T-cell (primary cell): ENCODE measurements around the gene PCDH1. TPM values are rescaled to one million over a fixed set of nuclear protein-coding genes. Genes with fewer than 3 reads are reported as not detected.

Source experiments
- ATAC-seq, 4 experiments: fragments of 200-7000 bp in 3 of 4; fragments of 150-1000 bp in 1 of 4; cut with Tn5 transposase; replicated peaks in 1 of 4; 1 replicate in 3 of 4; 2 replicates in 1 of 4; pipeline ENCODE4 v1.10.0; 2021; ENCODE audit warnings: moderate library complexity in 3 of 4, mild to moderate bottlenecking in 2 of 4, moderate number of reproducible peaks in 1 of 4
- CTCF ChIA-PET, 2 donors: fragments of 300-600 bp; sonication (Branson Sonifier 250); formaldehyde crosslinking; loops; one replicate each; lab custom pipeline; 2022; ENCODE audit warnings: antibody characterized with exemption in 2 of 2; lab: Charles Lee
- POLR2A ChIA-PET, 2 donors: fragments of 300-600 bp; sonication (Branson Sonifier 250); formaldehyde crosslinking; loops; one replicate each; lab custom pipeline; 2022; ENCODE audit warnings: antibody characterized with exemption in 2 of 2; lab: Charles Lee
- DNase-seq, 35 experiments: peaks; one replicate each; pipeline versions ENCODE4 v3.0.0 to v3.0.0-alpha.2; 2013 to 2023
- H3K27ac ChIP-seq: one replicate; pipeline ENCODE4 v1.5.1; 2013; ENCODE audit warnings: low read length
- H3K27me3 ChIP-seq, 2 experiments: replicated peaks in 1 of 2; 1 replicate in 1 of 2; 2 replicates in 1 of 2; pipeline versions ENCODE4 v1.6.1 to v1.7.0; 2013; ENCODE audit warnings: low read length in 1 of 2, mixed read lengths in 1 of 2; ENCODE audit not compliant: control insufficient read depth in 2 of 2, insufficient read depth in 2 of 2; ENCODE audit errors: extremely low read depth in 1 of 2
- H3K36me3 ChIP-seq, 2 donors: 1 replicate in 1 of 2; 2 replicates in 1 of 2; pipeline versions ENCODE4 v1.6.1 to v1.7.0; 2013; ENCODE audit warnings: low read length in 1 of 2; ENCODE audit not compliant: control insufficient read depth in 2 of 2, insufficient read depth in 1 of 2; ENCODE audit errors: extremely low read depth in 1 of 2
- H3K4me1 ChIP-seq, 2 experiments: 1 replicate in 1 of 2; 2 replicates in 1 of 2; pipeline versions ENCODE4 v1.6.1 to v1.7.0; 2013; ENCODE audit warnings: low read length in 2 of 2, mixed read lengths in 1 of 2; ENCODE audit not compliant: insufficient read depth in 2 of 2, control insufficient read depth in 1 of 2; ENCODE audit errors: extremely low read depth in 1 of 2
- H3K4me3 ChIP-seq, 2 donors: 1 replicate in 1 of 2; 2 replicates in 1 of 2; pipeline versions ENCODE4 v1.5.1 to v1.7.0; 2013; ENCODE audit warnings: mild to moderate bottlenecking in 2 of 2, low read length in 1 of 2, moderate library complexity in 1 of 2; ENCODE audit not compliant: control insufficient read depth in 1 of 2; ENCODE audit errors: extremely low read depth in 1 of 2
- H3K9me3 ChIP-seq: 2 replicates; pipeline ENCODE4 v1.7.0; 2013
- H3K27ac Mint-ChIP-seq, 2 donors: one replicate each; pipeline ENCODE4 v1.8.0; 2020 to 2021; ENCODE audit warnings: mild to moderate bottlenecking in 2 of 2, mixed read lengths in 2 of 2
- H3K27me3 Mint-ChIP-seq, 2 donors: one replicate each; pipeline ENCODE4 v1.8.0; 2021 to 2022; ENCODE audit warnings: mixed read lengths in 2 of 2
- H3K36me3 Mint-ChIP-seq: one replicate; pipeline ENCODE4 v1.8.0; 2021; ENCODE audit warnings: mixed read lengths
- H3K4me1 Mint-ChIP-seq, 3 donors: one replicate each; pipeline ENCODE4 v1.8.0; 2020 to 2022; ENCODE audit warnings: mixed read lengths in 3 of 3, mild to moderate bottlenecking in 1 of 3
- H3K4me3 Mint-ChIP-seq, 3 donors: one replicate each; pipeline ENCODE4 v1.8.0; 2020 to 2022; ENCODE audit warnings: mild to moderate bottlenecking in 3 of 3, mixed read lengths in 3 of 3, moderate library complexity in 3 of 3
- H3K9me3 Mint-ChIP-seq, 3 donors: one replicate each; pipeline ENCODE4 v1.8.0; 2020 to 2022; ENCODE audit warnings: mixed read lengths in 3 of 3
- WGBS: methylation state at CpG from one replicate; pipeline ENCODE4 v1.1.5; 2013; ENCODE audit warnings: missing lambda C conversion rate; ENCODE audit not compliant: insufficient coverage; 5-methylcytosine and 5-hydroxymethylcytosine counted together
- total RNA-seq, 35 experiments: library from RNA in 6 of 35; stranded (reverse) in 6 of 35; fragments of 120-200 nt in 1 of 35; gene quantifications; one replicate each; pipeline versions ENCODE4 v1.2.1 to v1.2.4 and lab custom pipeline; 2013 to 2026

The PCDH1 gene
- total RNA-seq, 5 donors from 2014 or later (not counting 1 experiment from before 2014, with no cell fraction given) = 0.23 to 3.0 (median 0.82) TPM

DNA sequence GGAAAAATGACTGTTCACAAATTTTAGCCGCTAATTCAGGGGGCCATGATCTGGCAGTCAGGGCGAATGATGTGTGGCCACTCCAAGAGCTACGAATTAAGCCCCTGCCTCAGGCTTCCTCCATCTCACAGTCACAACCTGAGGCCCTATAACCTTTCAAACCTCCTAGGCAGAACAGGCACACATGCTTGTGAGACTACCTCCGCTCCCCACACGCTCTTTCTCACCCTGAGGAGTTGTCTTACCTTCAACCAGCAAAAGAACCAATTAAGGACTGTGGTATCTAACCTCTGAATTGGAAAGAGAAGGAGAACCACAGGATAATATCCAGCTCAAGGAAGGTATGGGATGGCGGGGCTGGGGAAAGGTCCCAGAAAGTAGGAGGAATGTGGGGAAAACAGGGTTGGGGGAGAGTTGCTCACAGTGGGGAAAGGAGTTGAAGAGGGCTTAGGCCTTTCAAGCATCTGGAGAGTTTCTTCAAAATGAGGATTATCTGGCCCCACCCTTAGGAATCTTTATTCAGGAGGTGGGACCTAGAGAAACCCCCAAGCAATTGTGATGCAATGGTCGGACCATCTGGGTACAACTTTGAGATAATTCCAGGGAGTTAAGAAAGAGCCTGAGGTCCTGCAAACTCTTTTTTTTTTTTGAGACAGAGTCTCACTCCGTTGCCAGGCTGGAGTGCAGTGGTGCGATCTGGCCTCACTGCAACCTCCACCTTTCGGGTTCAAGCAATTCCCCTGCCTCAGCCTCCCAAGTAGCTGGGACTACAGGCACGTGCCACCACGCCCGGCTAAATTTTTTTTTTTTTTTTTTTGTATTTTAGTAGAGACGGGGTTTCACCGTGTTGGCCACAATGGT lies 5.5 kb downstream of the PCDH1 start:
- H3K36me3 ChIP-seq = no peaks in the 10 kb centered on the region
- H3K4me1 Mint-ChIP-seq = peaks cover 10 to 19% (median 16%) of the 10 kb centered on the region in 3 donors
- 77% methylated on average over 5 of the region's 15 CpGs for WGBS
- H3K36me3 Mint-ChIP-seq = no peaks in the 10 kb centered on the region
- peaks cover 14 to 67% of the 10 kb centered on the region in 2 experiments for H3K27me3 ChIP-seq
- ChIA-PET CTCF (interaction anchor here in 1 of 2 donors (0.7 kb wide), 1 partner anchor 8 kb away, joined by 4 read pairs; no protein-coding TSS in a partner anchor), POLR2A (no interaction called here)
- no peaks in the 10 kb centered on the region for H3K9me3 ChIP-seq
- no peaks in the 10 kb centered on the region for H3K9me3 Mint-ChIP-seq
- H3K4me1 ChIP-seq = peaks cover 3 to 25% of the 10 kb centered on the region in 2 experiments
- ATAC-seq = no peak
- no peak overlapping the region for H3K27ac Mint-ChIP-seq
- H3K27me3 Mint-ChIP-seq = peaks cover 62% of the 10 kb centered on the region in 2 donors
- H3K27ac ChIP-seq = no peak overlapping the region
- no peak overlapping the region for H3K4me3 Mint-ChIP-seq
- no peak for DNase-seq
- no peak overlapping the region for H3K4me3 ChIP-seq

GRCh38 chr5:141871870-141872269 lies 6.3 kb downstream of the PCDH1 start:
- H3K4me1 ChIP-seq = peaks cover 0 to 16% of the 10 kb centered on the region in 2 experiments
- no peaks in the 10 kb centered on the region for H3K36me3 Mint-ChIP-seq
- no peak overlapping the region for H3K4me3 ChIP-seq
- H3K36me3 ChIP-seq = no peaks in the 10 kb centered on the region
- no peak overlapping the region for H3K27ac Mint-ChIP-seq
- no peaks in the 10 kb centered on the region for H3K9me3 Mint-ChIP-seq
- H3K27me3 ChIP-seq = peaks cover 10 to 61% of the 10 kb centered on the region in 2 experiments
- ATAC-seq (no peak), DNase-seq (no peak)
- ChIA-PET POLR2A (no interaction called here), CTCF (no interaction called here)
- no peak overlapping the region for H3K27ac ChIP-seq
- peaks cover 3 to 11% (median 8%) of the 10 kb centered on the region in 3 donors for H3K4me1 Mint-ChIP-seq
- H3K27me3 Mint-ChIP-seq = peaks cover 53 to 56% of the 10 kb centered on the region in 2 donors
- no peak overlapping the region for H3K4me3 Mint-ChIP-seq
- H3K9me3 ChIP-seq = no peaks in the 10 kb centered on the region
- WGBS = no CpG with 5 or more reads among the region's 4 CpGs

DNA sequence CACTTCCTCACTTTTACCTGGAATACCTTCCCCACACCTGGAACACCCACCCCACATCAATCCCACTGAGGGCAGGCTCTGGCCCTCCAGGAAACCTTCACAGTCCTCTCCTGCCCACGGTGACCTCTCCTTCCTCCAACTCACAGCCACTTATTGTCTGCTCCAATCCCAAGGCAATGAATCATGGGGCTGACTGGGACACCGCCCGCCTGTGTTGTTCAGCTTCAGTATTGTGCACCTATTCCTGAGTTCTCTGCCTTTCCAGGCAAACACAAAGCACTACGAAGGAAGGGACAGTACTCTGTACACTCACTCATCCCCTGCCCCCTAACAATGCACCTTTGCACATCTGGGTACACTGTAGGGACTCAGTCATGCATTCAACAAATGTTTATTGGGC lies 7.3 kb downstream of the PCDH1 start:
- peaks cover 51 to 55% of the 10 kb centered on the region in 2 donors for H3K27me3 Mint-ChIP-seq
- Histone ChIP-seq H3K4me3 (no peak overlapping the region), H3K4me1 (peaks cover 0 to 6% of the 10 kb centered on the region in 2 experiments), H3K36me3 (no peaks in the 10 kb centered on the region), H3K27me3 (peaks cover 10 to 51% of the 10 kb centered on the region in 2 experiments), H3K27ac (no peak overlapping the region), H3K9me3 (no peaks in the 10 kb centered on the region)
- peak overlapping the region in 1 of 2 donors; percentile 9 for H3K27ac Mint-ChIP-seq
- H3K4me3 Mint-ChIP-seq = no peak overlapping the region
- CTCF ChIA-PET = no interaction called here
- WGBS = 51% methylated on average over 4 of the region's 4 CpGs
- H3K9me3 Mint-ChIP-seq = no peaks in the 10 kb centered on the region
- H3K4me1 Mint-ChIP-seq = peaks cover 0 to 8% (median 5%) of the 10 kb centered on the region in 3 donors
- POLR2A ChIA-PET = no interaction called here
- H3K36me3 Mint-ChIP-seq = no peaks in the 10 kb centered on the region
- no peak for DNase-seq
- ATAC-seq = no peak

DNA sequence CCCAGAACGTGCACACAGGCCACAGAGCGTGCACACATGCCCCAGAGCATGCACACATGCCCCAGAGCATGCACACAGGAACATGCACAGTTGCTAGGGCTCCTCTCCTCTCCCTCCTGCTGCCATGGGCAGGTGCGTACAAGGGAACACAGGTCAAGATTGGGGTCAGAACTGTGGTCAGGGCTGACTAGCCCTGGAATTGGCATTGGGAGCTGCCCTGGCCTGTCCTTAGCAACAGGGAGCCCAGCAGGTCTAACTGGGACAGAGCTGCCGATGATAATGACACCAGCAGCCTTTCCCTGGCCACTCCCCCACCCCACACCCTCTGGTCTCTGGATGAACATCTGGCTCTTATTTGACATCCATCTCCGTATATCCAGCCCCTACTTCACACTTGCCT lies 8.0 kb downstream of the PCDH1 start:
- H3K4me1 Mint-ChIP-seq = peaks cover 0 to 2% (median 0%) of the 10 kb centered on the region in 3 donors
- WGBS = 54% methylated on average over 4 of the region's 5 CpGs
- Histone ChIP-seq H3K27ac (no peak overlapping the region), H3K36me3 (no peaks in the 10 kb centered on the region), H3K27me3 (peaks cover 10 to 45% of the 10 kb centered on the region in 2 experiments), H3K9me3 (no peaks in the 10 kb centered on the region), H3K4me1 (no peaks in the 10 kb centered on the region), H3K4me3 (no peak overlapping the region)
- DNase-seq (no peak), ATAC-seq (no peak)
- peaks cover 44 to 49% of the 10 kb centered on the region in 2 donors for H3K27me3 Mint-ChIP-seq
- POLR2A ChIA-PET = no interaction called here
- no peak overlapping the region for H3K4me3 Mint-ChIP-seq
- H3K27ac Mint-ChIP-seq = no peak overlapping the region
- H3K9me3 Mint-ChIP-seq = no peaks in the 10 kb centered on the region
- CTCF ChIA-PET = interaction anchor here in 1 of 2 donors (1.7 kb wide), 1 partner anchor 9 kb away, joined by 5 read pairs; the partner anchor contains the start of gene PCDH1
- H3K36me3 Mint-ChIP-seq = no peaks in the 10 kb centered on the region

- Mint-ChIP-seq H3K4me3 (no peak overlapping the region), H3K36me3 (no peaks in the 10 kb centered on the region), H3K9me3 (no peaks in the 10 kb centered on the region), H3K4me1 (no peaks in the 10 kb centered on the region), H3K27me3 (peaks cover 37 to 42% of the 10 kb centered on the region in 2 donors), H3K27ac (no peak overlapping the region)
- POLR2A ChIA-PET = no interaction called here
- no peak for ATAC-seq
- Histone ChIP-seq H3K9me3 (no peaks in the 10 kb centered on the region), H3K4me3 (no peak overlapping the region), H3K27ac (no peak overlapping the region), H3K36me3 (no peaks in the 10 kb centered on the region), H3K4me1 (no peaks in the 10 kb centered on the region), H3K27me3 (peaks cover 8 to 39% of the 10 kb centered on the region in 2 experiments)
- WGBS = 86% methylated on average over 3 of the region's 9 CpGs
- no peak for DNase-seq
- CTCF ChIA-PET = interaction anchor here in 1 of 2 donors (1.7 kb wide), 1 partner anchor 9 kb away, joined by 5 read pairs; the partner anchor contains the start of gene PCDH1
Measured at GRCh38 chr5:141869514-141869913, 8.7 kb downstream of the PCDH1 start.

DNA sequence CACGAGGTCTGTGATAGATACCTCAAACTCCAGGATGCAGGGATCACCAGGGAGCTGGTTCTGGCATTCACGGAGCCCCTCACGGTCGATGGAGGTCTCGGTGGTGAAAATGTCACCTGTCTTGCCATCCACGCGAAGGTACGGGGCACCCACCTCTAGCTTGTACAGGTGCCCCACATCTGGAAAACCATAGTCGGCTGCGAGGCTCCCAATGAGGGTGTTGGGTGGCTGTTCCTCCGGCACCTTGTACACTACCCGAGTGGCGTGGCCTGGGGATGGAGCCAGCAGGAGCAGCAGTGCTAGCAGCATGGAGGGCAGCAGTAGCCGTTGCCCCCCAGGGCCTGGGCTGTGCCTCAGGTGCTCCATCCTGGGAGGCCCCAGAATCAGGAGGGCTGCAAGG lies 9.2 kb downstream of the PCDH1 start:
- H3K27me3 Mint-ChIP-seq = peaks cover 32 to 37% of the 10 kb centered on the region in 2 donors
- H3K36me3 ChIP-seq = no peaks in the 10 kb centered on the region
- ATAC-seq (no peak), DNase-seq (no peak)
- H3K9me3 ChIP-seq = no peaks in the 10 kb centered on the region
- H3K4me1 ChIP-seq = no peaks in the 10 kb centered on the region
- H3K27ac ChIP-seq = no peak overlapping the region
- ChIA-PET CTCF (interaction anchor here in 1 of 2 donors (1.7 kb wide), 1 partner anchor 10 kb away, joined by 5 read pairs; the partner anchor contains the start of gene PCDH1), POLR2A (no interaction called here)
- peaks cover 4 to 35% of the 10 kb centered on the region in 2 experiments for H3K27me3 ChIP-seq
- no peak overlapping the region for H3K4me3 Mint-ChIP-seq
- H3K4me1 Mint-ChIP-seq = no peaks in the 10 kb centered on the region
- no peak overlapping the region for H3K27ac Mint-ChIP-seq
- H3K9me3 Mint-ChIP-seq = no peaks in the 10 kb centered on the region
- H3K36me3 Mint-ChIP-seq = no peaks in the 10 kb centered on the region
- WGBS = 85% methylated on average over 13 of the region's 14 CpGs
- H3K4me3 ChIP-seq = no peak overlapping the region
